NCI-H1105 (cell line): ENCODE measurements around the gene KCTD1.

Source experiments
- DNase-seq: peaks from one replicate; lab custom pipeline; 2025; lab: John Stamatoyannopoulos, UW

The KCTD1 gene

DNA sequence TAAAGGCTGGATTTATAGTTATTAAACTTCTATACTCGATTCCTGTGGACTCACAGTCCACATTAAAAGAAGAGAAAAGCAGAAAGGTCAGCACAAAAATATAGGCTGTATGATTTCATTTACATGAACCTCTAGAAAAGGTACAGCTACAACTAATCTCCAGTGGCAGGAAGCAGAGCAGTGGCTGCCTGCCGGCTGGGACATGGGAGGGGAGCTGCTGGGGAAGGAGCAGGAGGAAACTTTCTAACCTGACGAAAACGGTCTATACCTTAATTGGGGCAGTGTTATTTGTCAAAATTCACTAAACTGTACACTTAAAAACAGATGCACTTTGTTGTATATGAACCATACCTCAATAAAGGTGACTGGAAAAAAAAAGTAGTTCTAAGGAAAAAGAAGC lies 26.7 kb downstream of the KCTD1 start:
- DNase-seq = no peak

DNA sequence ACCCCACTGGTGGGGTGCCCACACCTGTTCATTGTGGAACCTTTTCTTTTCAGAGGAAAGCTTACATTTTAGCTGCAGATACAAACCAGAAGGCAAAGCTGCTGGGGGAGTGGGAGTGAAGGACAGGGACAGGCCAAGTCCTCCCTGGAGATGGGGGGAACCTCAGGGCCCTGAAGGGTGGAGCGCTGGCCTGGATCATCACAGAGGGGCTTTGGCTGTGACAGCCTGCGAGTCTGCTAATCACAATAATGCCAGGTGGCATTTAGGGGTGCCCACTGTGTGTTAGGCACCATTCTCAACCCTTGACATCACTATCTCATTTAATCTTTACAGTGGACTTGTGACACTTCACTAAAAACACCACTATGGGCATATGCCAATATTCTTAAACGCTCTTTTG lies 27.4 kb downstream of the KCTD1 start:
- DNase-seq = no peak

DNA sequence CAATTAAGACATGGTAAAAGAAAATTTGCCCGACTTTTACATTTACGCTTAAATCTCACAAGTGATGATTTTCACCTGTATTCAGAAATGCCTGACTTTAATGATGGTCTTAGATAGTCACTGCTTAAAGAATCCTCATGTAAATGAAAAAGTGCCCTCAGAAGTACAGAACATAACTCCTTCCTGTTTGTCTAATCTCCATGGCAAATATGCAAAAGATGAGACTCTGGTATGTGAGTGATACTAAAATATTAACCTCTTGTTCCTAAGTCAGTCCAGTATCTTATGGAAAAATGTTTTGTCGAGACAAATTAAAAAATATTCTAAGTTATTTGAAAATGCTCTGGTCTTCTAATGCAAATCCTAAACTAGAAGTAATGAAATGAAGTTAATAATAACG lies 29.2 kb downstream of the KCTD1 start:
- DNase-seq = no peak

DNA sequence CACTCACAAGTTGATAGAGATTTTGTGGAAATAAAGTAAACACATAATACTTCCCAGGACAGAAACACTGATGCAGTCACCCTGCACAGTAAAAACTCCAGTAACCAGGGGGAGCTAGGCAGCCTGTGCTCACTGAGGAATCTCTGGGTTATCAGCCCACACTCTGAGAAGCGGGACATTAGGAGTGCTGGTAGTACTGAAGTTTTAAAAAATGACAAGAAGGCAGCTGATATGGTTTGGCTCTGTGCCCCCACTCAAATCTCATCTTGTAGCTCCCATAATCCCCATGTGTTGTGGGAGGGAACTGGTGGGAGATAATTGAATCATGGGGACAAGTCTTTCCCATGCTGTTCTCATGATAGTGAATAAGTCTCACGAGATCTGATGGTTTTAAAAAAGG lies 31.4 kb downstream of the KCTD1 start:
- no peak for DNase-seq

DNA sequence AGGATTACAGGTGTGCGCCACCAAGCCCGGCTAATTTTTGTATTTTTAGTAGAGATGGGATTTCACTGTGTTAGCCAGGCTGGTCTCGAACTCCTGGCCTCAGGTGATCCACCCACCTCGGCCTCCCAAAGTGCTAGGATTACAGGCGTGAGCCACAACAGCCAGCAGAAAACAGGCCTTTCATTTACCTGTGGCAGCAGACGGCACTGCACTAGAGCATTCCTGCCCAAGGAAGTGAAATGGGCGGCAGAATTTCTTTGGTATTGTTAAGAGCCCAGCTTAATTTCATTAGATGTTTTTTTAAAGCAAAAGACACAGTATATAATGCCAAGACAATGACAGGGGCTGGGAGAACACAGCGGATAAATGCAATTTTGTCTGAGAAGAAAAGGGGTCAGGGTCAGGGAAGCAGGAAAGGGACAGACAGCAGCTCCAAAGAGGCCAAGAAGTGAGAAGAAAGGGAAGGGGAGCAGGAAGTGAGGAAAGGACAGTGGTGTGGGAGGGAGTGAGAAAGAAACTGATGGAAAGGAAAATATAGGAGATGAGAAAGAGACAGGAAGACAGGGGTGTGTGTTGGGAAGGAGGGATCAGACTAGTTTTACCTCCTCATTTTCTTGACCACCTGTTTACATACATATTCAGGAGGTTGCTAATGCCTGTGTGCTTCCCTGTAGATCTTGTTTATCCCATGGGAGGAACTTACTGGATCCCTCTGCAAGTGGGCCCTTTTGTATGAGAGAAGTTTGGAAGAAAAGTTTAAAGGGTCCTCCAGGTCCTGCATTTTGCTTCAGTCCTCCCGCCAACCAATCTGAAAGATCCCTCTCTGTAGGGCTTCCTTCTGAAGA lies 32.5 kb downstream of the KCTD1 start:
- no peak for DNase-seq

DNA sequence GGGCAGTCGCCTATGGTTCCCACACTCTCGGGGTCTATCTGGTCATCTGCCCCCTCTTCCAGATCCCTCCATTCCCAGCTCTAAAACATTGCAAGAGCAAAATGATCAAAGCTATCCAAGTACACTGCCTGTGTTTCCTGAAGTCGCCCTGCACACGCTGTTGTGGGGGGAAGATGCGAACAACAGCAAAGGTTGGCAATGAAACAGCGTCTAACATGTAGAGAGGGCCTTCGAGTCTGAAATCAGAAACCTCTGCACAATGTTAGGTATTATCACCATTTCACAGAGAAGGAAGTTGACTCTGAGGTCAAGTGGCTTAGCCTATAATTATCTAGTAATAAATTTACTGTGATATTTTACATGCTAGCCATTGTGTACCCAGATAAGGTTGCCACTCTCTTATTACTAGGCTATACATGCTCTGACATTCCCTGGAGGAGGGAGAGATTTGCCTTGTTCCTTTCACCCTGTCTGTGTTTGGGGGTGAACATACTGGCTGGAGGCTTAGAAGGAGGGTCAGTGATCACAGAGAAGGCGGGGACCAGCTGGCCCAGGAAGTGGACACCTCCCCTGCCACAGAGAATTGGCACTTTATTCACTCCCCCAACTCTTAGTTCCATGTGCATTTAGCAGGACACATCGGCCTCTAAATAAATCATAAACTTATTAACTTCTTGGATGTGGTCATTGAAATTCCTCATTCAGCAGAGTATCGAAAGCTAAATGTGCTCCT lies 36.8 kb downstream of the KCTD1 start:
- DNase-seq = peak; percentile 89

DNA sequence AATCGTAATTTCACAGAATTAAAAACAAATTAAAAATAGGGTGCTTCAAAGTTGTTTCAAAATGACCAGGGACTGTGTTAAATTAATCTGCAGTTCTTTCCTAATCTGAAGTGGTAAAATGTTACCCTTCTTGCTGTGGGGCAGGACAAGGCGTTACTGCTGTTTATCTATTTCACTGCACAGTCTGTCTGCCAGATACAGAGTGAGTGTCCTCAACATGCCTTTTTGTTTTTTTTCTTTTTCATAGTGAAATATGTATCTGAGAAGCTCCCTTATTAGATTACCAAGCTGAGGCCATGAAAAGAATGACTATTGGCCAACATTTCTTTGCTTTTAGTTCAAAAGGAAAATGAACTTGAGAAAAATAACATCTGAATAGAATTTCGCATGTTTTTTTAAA lies 38.0 kb downstream of the KCTD1 start:
- no peak for DNase-seq

DNA sequence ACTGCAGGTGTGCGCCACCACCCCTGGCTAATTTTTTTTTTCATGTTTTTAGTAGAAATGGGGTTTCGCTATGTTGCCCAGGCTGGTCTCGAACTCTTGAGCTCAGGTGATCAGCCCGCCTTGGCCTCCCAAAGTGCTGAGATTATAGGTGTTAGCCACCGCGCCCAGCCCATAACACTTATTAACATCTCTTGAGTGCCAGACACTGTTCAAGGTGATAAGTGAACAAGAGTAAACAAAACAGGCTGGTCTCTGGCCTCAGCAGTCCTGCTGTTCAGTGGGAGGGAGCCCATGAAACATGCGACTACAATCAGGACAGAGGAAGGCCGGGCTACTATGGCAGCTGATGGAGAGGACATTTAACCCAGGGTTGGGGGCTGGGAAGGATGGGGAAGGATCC lies 42.3 kb downstream of the KCTD1 start:
- DNase-seq = no peak

DNA sequence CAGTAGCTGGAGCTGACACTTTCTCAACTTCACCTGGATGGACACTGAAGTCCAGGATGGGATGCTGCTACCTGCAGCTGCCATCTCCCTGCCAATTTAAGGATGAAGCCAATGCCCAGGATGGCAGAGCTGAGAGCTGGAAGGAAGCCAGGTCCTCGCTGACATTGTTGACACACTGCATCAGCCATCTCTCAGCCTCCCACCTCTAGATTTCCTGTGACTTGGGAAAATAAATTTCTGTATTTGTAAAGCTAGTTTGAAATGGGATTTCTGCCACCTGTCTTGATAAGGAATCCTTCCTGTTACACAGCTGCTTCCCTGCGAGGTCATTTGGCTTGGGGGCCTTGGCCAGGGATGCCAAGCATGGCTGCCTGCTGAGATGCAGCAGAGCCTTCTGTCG lies 43.5 kb downstream of the KCTD1 start:
- peak; percentile 68 for DNase-seq

DNA sequence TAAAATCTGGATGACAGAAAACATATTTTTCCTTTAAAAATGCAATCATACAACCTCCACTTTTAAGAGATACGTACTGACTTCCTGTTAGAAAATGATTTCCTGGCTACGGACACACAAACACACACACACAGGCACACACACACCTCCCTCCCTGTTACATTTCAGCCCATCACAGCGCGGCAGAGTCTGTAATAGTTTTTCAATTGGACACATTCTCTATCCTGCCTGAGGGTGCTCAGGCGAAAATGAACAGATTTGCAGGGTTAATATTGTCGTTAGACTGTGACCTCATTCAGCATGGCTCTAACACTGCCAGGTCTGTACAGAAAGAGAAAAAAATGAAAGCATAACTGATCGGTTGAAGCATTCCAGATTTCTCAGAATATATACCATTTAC lies 45.0 kb downstream of the KCTD1 start:
- no peak for DNase-seq

DNA sequence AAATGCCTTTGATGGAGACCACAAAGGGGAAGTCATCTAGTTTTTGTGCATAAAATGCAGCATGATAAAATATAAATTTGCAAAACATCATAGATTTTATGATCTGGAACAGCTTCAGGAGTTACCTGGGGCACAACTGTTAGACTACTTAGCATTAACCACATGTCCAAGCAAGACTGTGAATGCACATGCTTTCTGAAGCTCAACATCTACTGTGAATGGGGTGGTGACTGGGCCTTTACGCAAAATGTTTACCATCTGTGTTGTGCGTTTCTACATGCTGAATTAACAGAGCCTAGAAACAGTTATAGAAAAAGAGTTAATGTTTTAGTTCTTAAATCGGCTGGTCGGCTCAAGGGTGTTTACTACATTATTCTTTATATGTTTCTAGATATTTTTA lies 45.5 kb downstream of the KCTD1 start:
- DNase-seq = no peak

DNA sequence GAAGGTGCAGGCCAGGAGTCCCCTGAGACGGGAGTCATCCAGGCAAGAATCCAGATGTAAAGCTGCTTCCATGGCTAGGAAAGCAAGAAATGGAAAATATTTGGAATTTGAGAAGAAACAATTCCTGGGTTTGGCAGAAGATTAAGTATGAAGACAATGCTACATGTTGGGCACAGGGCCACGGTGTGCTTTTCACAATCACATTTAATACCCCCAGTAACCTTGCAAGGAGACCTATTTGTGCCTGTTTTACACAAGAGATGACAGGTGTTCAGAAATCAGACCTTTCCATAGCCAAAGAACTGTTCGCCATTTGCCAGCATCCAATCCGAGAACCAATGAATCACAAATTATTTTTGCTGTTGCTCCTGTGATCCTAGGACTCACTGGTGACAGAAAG lies 50.5 kb downstream of the KCTD1 start:
- no peak for DNase-seq

DNA sequence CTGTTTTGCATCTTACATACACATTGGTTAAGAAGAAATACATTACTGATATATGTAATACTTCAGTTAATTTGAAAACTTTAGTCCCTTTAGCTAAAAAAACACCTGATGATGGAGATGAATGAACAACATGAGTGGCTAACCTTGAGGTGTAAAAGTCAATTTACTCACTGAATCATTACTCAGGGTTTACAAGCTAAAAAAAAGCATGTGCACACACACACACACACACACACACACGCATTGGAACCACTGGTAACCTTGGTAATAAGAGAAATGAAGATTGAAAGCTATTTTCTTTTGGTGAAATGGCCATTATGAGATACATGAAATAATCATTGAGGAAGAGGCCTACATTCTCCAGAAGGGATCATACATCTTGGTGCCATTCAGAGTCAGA lies 51.8 kb downstream of the KCTD1 start:
- no peak for DNase-seq

DNA sequence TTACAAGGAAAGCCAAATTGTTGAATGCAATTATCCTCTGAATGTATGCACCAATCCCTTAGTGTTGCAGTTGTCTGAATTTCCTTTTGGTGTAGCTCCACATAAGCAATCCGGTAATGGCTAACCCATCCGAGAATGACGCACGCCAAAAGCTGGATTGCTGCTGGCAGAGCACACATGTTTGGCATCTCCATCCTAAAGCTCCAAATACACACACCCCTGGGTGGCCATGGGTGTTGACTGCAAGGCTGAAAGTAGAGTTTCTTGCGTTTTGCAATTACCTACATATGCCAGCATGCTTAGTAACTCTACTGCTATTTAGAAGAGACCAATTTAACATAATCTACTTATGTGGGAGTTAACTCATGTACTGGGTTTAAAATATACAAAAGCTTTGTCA lies 53.1 kb downstream of the KCTD1 start:
- no peak for DNase-seq

DNA sequence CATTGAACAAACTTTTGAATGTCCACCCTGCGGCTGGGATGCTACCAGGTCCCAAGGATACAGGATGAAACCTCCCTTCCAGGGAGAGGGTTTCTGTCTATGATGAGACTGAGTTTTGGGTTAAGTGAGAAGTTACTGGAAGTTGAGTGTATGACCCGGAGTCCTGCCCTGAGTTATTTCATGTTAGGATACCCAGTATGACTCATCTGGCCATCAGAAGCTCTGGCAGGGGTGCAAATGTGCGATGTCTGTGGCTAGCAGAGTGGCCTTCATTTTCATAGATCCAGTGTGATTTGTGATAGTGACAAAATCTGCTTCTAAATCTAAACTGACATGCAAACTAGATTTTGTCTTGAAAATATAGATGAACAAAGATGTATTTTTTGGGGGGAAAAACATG lies 55.3 kb downstream of the KCTD1 start:
- DNase-seq = no peak

DNA sequence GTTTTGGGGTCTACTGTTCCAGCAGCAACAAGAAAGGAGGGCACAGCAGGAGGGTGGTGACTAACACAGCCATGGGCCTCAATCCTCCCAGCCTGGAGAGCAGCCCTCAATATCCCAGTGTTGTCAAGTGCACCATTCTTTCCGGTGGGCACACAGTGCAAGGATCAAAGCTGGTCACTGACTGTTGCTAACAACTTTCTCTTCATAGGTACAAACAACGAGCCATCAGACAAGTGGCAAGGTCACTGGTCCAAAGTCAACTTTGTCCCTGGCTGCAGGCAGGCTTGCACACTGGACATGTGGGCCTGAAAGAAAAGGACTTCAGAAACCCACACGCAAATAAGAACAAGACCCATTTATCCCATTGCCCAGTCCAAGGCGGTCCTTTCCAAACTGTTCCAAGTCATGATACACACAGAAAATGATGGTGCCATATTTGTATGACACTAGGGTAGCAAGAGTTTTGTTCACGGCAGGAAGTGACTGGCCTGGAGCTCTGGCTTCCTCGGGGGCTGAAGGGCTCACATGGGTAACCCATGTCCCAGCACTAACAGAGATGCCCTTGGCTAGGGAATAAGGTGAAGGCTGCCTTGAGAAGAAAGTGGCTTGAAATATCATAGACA lies 57.0 kb downstream of the KCTD1 start:
- DNase-seq = no peak

DNA sequence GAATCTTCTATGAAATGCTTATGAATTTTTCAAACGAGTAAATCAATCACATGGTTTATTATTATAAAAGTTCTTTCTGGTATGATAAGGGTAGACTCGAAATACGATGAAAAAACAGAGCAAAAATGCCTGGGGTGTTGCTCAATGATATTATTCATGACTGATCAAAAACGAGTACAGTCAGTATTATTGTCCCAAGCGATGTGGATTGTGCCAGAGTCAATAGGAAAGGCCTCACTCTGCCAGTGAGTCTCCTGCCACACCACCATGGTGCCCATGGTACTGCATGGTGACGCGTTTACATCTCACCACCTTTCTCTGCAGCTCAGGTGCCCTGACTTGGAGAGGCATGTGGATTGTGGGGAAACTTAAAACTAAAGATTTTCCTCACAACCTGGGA lies 58.5 kb downstream of the KCTD1 start:
- DNase-seq = no peak

DNA sequence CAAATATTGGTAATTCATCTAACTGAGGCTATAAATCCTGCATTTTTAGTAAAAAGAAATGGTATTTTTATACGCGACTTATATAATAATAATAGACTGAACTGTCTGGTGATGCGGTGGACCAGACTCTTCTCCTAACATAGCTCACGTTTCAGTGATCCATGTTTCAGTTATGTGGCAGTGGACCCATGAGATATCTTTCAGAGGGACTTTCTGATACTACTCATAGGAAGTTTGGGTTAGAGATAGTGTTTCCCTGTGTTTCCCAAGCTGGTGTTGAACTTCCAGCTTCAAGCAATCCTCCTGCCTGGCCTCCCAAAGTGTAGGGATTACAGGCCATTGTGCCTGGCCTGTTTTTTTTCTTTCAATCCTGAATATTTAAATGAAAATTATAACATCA lies 59.2 kb downstream of the KCTD1 start:
- no peak for DNase-seq

DNA sequence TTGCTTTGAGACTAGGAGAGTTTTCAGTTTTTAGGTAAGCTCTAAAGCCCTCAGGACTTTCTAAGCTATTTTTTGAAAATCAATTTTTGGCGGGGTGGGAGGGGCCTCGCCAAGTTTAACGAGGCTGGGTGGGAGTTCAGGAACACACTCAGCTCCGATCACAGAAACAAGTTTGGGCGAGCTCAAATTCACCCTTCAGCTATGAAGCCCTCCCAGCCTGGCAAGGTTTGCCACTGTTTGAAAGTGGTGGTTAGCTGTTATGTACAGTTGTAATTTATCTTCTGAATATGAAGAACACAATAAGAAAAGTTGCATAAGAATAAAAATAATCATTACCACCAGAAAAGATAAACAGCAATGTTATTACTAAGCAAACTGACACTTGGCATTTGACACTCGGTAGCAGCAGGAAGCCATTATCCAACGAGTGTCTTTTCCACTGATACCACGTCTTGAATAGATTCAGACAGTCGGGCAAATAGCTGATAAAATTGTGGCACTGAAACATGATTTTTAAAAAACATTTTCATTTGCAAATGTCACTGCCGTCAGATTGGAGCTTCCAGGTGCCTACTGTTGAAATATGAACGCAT lies 59.8 kb downstream of the KCTD1 start:
- DNase-seq = peak; percentile 36

DNA sequence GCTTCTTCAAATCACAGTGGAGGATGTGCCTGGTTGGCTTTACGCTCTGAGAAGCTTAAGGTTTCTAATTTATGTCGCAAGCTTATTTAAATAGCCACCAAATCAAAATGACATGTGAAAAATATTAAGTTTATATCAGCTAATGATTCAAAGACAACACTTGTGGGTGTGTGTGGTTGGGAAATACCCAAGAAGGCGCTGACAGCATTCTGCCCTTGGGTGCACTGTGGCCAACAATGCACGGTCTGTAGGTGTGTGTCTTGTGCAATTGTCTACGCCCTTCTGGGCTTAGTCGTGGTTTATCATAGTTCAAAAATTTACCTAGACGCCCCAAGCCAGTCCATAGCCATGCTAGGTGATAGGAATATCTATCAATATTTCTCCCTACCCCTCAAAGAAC lies 60.9 kb downstream of the KCTD1 start:
- no peak for DNase-seq

DNA sequence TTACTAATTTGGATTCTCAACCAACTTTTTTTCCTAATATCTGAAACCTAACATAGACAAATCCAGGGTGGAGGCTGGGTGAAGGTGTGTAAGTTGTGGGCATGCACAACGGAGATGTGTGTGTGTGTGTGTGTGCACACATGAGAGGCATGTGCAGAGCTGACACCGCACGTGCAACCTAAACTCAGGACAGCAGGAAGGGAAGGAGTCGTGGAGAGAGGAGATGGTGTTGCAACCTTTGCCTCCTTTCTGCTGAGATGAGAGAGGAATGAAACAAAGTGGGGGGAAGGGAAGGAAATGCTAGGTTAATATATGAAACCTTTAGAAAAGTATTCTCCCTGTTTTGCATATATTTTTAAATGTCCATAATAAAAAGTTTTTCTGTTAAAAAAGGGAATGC lies 64.7 kb downstream of the KCTD1 start:
- DNase-seq = no peak

DNA sequence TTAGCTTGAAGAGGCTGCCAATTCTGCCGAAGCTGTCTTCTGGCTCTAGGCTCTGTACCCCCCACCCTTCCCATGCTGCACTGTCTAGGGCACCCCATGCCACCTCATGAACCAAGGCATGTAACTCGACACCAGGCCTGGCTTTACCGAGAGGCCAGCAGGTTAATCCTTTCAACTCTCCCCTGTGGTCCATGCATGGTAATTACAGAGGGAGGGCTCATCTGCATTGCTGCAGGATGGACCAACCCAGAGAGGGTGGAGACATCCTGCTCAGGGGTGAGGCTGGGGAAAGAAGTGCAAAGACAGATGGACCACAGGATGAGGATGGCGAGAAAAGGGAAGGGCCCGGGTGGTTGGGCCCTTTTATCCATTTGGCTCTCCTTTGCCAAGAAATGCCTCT lies 65.8 kb downstream of the KCTD1 start:
- no peak for DNase-seq
